Activated naive CD4-positive, alpha-beta T cell treated with anti-CD3 and anti-CD28 coated beads, Interleukin-2, amount 50 U/mL, for 72 hours (primary cell): Measurements from ENCODE around the gene FAM78A. TPM values are rescaled to one million over a fixed set of nuclear protein-coding genes. Genes with fewer than 3 reads are reported as not detected.
"Not testable (repeated sequence)": the region's sequence is repeated elsewhere in the genome, so short reads cannot be mapped to it uniquely, and the experiment has no call there.

Source experiments
- ATAC-seq, 2 donors: fragments of 150-1000 bp; cut with Tn5 transposase; 2 replicates each; pipeline ENCODE4 v1.10.0; 2021; ENCODE audit warnings: mild to moderate bottlenecking in 2 of 2, moderate library complexity in 2 of 2
- DNase-seq, 2 donors: peaks; one replicate each; pipeline ENCODE4 v3.0.0; 2021 to 2022; ENCODE audit warnings: low spot score in 2 of 2
- H3K27ac Mint-ChIP-seq, 2 donors: one replicate each; pipeline ENCODE4 v1.8.0; 2022; ENCODE audit warnings: mild to moderate bottlenecking in 2 of 2, mixed read lengths in 2 of 2
- H3K36me3 Mint-ChIP-seq, 2 donors: one replicate each; pipeline ENCODE4 v1.8.0; 2022; ENCODE audit warnings: mixed read lengths in 2 of 2
- H3K9me3 Mint-ChIP-seq, 2 donors: one replicate each; pipeline ENCODE4 v1.8.0; 2022; ENCODE audit warnings: mixed read lengths in 2 of 2
- total RNA-seq, 2 donors: library from RNA; stranded (reverse); gene quantifications; one replicate each; pipeline ENCODE4 v1.2.3, GENCODE V29; 2022

Gene FAM78A
- total RNA-seq, 2 donors from 2014 or later: 23.0 to 45.7 TPM

DNA sequence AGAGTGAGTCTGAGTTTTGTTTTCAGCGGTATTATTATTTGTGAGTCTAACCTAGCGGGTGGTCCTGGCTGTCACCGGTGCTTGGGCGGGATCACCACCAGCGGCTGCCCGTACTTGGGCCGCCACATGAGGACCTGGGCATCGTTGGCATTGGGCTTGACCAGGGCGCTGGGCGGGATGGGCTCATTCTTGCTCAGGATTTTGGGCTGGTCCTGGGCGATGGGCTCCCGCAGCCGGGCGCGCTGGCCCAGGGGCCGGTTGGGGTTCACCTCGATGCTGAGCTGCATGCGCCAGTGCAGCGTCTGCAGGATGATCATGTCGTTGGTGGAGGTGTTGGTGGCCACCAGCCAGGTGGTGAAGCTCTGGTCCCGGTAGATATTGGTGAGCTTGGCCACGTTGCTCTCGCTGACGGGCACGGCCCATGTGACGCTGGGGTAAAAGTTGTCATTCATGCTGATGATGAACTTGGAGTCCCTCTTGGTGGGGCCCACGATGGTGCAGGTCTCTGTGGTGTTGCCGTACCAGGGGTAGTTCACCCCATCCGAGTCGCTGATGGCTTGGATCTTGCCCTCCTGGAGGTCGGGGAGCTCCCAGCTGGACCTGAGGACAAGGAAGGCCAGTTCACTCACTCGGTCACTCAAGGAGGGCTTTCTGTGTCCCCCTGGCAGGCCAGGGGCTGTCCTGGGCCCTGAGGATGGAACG lies 15.4 kb downstream of the FAM78A start:
- H3K27ac Mint-ChIP-seq: peak overlapping the region; percentile 70 to 85
- DNase-seq (no peak), ATAC-seq (no peak)
- H3K36me3 Mint-ChIP-seq: peaks cover 11 to 16% of the 10 kb centered on the region in 2 donors
- no peaks in the 10 kb centered on the region for H3K9me3 Mint-ChIP-seq

DNA sequence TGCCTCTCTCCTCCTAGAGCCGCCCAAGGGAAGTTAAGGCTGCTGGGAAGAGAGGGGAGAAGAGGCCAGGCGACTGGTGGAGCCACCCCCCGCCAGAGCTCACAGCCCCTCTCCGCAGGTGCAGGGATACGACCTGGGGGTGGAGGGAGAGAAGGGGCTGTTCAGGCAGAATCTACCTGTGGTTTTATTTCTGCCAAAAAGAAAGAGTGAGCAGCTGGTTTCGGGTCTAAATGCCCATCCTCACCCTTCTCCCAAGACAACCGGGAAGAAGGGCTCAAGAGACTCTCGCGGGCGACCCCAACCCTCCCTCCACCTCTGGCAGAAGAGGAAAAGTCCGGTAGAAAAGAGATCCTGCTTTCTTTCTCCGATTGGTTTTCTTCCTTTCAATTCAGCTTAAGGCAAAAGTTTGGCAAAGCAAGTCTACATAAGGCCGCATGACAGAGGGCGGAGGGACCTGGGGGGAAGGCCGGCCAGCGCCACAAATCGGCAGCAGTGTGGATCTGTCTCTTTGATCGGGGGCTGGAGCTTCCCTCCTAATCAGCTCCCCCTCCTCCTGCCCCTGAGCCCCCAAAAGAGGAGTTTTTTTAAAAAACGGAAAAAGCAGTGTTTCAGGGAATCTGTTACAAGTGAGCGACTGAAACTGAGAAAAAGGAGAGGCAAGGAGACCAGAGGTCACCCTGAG lies 16.3 kb downstream of the FAM78A start:
- Mint-ChIP-seq H3K9me3 (no peaks in the 10 kb centered on the region), H3K36me3 (peaks cover 11 to 14% of the 10 kb centered on the region in 2 donors), H3K27ac (peak overlapping the region; percentile 70 to 85)
- ATAC-seq (no peak), DNase-seq (no peak)

DNA sequence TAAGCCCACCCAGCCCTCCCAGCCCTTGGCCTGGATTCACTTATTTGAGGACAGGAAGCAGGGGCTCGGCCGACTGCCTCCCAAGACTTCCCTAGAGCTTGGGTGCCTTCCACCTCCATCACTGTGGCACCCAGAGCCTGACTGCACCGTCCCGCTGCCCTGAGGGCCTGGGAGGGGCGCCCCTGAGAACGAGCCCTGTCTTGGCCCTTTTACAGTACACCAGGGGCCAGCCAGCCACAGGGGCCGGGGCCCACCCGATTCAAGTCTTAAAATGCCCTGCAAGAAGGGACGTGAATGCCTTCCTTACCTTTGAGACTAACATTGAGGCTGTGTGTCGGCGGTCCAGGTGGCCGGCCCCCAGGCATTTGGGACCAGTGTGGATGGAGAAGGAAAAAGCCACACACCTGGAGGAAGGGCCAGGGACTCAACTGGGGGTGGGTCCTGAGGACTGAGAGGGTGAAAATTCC lies 16.8 kb downstream of the FAM78A start:
- no peak for DNase-seq
- peaks cover 11 to 14% of the 10 kb centered on the region in 2 donors for H3K36me3 Mint-ChIP-seq
- no peaks in the 10 kb centered on the region for H3K9me3 Mint-ChIP-seq
- ATAC-seq: no peak
- H3K27ac Mint-ChIP-seq: peak overlapping the region; percentile 70 to 85

DNA sequence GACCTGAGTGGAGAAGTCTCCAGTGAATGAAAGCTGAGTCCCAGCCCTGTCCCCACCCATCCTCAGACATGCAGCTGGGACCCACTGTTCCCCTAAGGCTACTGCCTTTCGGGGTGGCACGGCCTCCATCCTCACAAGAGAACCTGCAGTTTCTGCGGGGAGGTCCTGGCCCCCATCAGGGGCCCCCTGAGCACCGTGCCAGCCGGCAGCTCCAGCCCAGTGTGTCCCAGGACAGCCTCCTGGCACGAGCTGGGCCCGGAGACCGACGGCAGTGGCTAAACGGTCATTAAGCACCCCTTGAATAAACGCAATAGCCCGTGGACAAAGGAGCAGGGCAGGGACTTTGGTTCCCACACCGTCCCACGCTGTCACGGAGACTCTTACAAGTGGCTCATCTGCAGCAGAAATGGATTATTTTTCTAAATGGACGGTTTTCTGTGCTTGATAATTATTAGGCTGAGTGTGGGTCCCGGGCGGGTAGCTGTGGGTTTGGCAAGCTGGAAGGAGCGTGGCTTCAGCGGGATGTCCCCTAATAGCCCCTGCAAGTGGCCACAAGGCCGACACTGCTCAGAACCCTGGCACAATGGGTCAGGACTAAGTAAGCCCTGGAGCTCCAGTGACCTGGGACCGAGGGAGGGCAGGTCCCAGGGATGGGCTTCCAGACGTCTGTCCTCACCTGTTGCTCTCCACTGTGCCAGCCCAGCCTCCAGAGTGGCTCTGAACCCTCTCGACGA lies 17.4 kb downstream of the FAM78A start:
- peaks cover 11 to 14% of the 10 kb centered on the region in 2 donors for H3K36me3 Mint-ChIP-seq
- H3K27ac Mint-ChIP-seq: peak overlapping the region in 1 of 2 donors; percentile 86
- H3K9me3 Mint-ChIP-seq: no peaks in the 10 kb centered on the region
- no peak for ATAC-seq
- DNase-seq: no peak

DNA sequence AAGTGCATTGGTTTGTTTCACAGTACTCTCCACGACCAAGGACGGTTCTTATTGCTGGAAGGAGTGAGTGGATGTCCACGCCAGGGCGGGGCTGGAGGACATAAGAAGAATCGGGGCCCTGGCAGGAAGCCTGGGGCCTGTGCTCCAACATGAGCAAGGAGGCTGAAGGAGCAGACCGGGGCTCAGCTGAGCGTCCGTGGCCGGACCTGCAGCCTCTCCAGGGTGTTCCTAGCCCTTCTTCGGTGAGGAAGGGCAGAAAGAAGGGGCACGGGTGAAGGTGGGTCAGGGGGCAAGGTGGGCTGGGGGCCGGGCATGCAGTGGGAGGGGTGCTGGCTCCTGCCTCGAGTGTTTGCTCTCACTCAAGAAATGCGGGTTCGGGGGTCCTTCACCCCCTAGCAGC lies 18.1 kb downstream of the FAM78A start:
- no peaks in the 10 kb centered on the region for H3K9me3 Mint-ChIP-seq
- no peak for ATAC-seq
- peak overlapping the region; percentile 86 to 93 for H3K27ac Mint-ChIP-seq
- no peak for DNase-seq
- peaks cover 11 to 14% of the 10 kb centered on the region in 2 donors for H3K36me3 Mint-ChIP-seq

DNA sequence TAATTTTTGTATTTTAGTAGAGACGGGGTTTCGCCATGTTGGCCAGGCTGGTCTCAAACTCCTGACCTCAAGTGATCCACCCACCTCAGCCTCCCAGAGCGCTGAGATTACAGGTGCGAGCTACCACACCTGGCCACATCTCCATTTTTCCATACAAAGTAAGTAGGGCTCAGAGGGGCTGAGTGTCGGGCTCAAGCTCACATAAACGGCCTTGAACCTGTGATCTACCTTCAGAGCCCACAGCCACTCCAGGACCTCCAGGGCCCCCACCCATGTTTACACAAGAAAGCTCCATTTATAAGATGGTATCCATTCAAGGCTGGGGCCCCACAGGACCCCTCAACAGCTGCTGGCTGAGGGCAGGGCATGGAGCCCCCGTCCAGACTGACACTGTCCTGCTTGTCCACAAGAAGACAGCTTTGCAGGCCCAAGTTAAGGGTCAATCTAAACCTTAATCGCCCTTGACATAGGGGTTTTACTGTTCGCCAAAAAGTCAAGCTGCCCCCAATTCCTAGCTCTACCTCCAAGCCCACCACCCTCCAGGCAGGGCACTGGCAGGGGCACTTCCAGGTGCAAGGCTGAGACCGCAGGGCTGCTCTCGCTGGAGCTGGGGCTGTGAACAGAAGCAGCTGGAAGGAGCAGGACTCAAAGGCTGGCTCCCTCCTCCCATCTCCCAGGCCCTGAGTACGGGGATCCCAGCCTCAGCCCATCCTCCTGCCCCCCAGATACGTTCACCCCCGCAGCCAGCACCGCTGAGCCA lies 18.9 kb downstream of the FAM78A start:
- Mint-ChIP-seq H3K27ac (peak overlapping the region; percentile 86 to 93), H3K36me3 (peaks cover 6 to 8% of the 10 kb centered on the region in 2 donors), H3K9me3 (no peaks in the 10 kb centered on the region)
- DNase-seq: no peak
- no peak for ATAC-seq

DNA sequence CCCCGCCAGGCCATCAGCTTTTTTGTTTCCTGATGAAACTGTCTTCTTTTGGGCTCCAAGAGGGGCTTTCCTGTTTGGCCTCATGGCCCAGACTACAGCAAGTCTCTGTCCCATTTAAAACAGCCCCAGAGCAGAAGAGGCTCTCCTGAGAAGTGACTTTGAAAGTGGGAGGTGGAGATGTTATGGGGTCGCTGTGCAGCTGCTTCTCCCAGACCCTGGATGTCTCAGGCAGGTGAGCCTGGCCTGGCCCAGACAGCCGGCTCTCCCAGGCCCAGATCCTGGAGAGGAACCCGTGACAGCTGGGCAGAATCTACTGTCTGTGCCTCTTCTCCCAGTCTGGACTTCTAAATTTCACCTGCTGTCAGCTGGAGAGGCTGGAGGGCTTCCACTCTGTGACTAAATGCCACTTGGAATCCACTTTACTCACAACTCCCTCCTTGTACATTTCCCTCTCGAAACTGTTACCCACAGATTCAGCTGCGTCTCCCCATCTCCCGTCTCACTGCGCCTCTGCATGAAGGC lies 20.6 kb downstream of the FAM78A start:
- H3K27ac Mint-ChIP-seq: peak overlapping the region; percentile 86 to 97
- H3K36me3 Mint-ChIP-seq: peaks cover under 1 to 2% of the 10 kb centered on the region in 2 donors
- ATAC-seq (peak; percentile 1 to 2), DNase-seq (no peak)
- no peaks in the 10 kb centered on the region for H3K9me3 Mint-ChIP-seq

DNA sequence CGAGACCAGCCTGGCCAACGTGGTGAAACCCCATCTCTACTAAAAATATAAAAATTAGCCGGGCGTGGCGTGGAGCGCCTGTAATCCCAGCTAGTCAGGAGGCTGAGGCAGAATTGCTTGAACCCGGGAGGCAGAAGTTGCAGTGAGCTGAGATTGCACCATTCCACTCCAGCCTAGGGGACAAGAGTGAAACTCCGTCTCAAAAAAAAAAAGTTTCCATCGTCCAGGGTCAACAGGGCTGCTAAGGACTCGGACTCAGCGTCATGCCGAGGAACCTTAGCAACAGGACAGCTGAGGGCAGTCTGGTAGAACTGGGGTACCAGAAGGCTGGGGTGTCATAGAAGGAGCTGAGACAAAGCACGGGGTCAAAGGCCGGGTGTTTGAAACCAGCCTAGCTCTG lies 21.7 kb downstream of the FAM78A start:
- H3K36me3 Mint-ChIP-seq: no peaks in the 10 kb centered on the region
- H3K27ac Mint-ChIP-seq: no peak overlapping the region
- DNase-seq: no peak
- H3K9me3 Mint-ChIP-seq: no peaks in the 10 kb centered on the region
- no peak for ATAC-seq

DNA sequence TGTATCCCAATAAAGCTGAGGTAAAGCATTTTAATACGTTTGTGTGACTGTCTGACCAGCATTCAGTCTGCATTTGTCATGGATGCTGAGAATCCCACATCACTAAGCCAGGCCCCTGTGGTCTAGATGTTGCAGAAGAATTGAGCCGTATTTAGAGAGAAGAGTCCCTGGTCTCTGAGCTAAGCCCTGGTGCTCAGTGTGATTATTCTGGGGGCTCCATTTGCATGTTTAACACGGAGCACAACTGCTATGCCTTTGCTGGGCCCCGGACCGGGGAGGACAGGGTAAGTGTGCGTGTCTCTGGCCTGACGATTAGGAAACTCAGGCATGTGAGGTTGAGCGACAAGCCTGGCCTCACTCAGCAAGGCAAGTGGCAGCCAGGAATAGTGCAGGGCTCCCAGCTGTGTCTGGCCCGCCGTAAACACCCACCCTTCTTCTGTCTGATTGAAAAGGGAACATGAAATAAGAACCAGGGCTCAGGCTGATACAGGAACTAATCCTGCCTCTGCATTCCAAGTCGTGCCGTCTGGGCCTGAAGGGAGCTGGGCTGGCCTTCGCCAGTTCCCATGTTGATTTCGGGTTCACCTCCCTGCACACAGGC lies 22.3 kb downstream of the FAM78A start:
- Mint-ChIP-seq H3K9me3 (no peaks in the 10 kb centered on the region), H3K36me3 (no peaks in the 10 kb centered on the region), H3K27ac (no peak overlapping the region)
- DNase-seq (no peak), ATAC-seq (no peak)

DNA sequence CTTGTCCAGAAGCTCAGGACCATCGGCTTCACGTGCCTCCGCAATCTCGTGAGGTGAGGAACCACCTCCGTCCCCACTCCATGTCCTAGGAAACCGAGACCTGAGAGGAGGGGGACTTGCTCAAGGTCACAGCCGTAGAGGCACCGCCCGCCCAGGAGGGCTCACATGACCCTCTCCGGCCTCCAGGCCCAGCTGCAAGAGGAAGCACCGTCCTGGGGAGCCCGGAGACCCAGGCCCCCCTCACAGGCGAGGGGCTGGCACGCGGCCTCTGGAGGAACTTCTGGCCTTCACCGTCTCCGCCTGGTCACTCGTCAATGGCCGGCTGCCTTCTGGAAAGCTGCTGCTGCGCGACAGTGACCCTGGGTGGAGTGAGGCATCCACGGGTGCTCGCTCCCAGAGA lies 24.2 kb downstream of the FAM78A start:
- no peak for ATAC-seq
- H3K36me3 Mint-ChIP-seq: no peaks in the 10 kb centered on the region
- peak overlapping the region in 1 of 2 donors; percentile 89 for H3K27ac Mint-ChIP-seq
- H3K9me3 Mint-ChIP-seq: no peaks in the 10 kb centered on the region
- no peak for DNase-seq

DNA sequence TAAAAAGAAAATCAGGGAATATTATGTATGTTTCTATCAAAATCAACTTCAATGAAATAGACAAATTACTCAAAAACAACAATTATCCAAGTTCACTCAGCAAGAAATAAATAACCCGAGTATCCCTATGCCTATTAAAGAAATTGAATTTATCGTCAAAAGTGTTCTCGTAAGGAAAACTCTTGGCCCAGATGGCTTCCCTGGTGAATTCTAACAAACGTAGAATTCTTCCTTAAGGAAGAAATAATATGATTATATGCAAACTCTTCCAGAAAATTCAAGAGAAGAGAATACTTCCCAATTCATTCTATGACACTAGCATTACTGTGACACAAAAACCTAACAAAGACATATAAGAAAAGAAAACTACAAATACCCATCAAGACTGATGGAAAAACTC lies 29.7 kb downstream of the FAM78A start:
- ATAC-seq (no peak), DNase-seq (no peak)
- Mint-ChIP-seq H3K27ac (no peak overlapping the region), H3K9me3 (peaks cover 3 to 5% of the 10 kb centered on the region in 2 donors), H3K36me3 (no peaks in the 10 kb centered on the region)

DNA sequence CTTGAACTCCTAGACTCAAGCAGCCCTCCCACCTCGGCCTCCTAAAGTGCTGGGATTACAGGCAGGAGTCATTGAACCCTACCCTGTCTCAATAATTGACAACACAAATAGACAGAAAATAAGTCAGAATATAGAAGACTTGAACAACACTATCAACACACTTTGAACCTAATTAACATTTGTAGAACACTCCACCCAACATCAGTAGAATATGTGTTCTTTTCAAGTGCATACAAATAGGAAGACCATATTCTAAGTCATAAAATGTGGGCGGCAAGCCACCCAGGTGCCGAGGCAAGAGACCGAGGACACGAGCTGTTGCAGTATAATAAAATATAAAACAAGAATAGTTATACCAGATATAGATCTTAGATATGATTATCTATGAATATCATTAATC lies 32.0 kb downstream of the FAM78A start:
- H3K9me3 Mint-ChIP-seq, ATAC-seq, H3K36me3 Mint-ChIP-seq, DNase-seq, H3K27ac Mint-ChIP-seq: not testable (repeated sequence)

DNA sequence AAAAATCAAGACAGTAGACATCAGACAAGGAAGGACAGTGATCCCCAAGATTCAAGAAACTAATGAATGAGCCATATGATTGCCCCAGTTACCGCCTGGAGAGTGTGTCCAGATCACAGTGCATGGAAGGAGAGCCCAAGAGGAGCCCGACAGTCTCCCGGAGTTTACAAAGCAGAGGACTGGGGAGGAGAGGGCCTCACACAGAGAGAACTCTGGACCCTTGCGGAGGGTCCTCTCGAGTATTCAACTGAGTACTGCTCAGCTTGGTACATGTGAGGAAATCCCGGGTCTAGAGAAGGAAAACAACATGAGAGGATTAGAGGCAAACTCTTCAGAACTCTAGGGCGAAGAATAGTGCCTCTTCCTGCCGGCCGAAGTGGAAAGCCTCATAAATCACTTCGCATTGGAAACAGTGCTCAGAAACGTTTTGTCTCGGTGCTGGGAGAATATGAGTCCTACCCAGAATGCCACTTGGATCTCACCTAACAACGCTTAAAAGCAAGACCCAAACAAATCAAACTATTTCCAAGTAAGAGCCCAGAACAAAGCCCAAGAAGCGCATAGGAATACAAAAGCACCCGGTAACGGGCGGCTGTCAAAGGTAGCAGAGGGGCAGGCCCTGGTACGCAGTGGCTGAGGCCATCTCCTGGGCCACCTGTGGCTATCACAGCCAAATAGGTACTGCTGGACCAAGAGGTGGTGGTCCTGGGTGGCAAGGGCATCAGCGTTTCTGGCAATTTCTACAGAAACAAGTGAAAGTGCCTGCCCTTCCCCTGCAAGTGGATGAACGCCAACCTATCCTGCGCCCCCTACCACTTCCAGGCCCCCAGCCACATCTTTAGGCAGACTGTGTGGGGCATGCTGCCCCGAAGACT lies 36.0 kb downstream of the FAM78A start:
- peak overlapping the region in 1 of 2 donors; percentile 70 for H3K27ac Mint-ChIP-seq
- DNase-seq (no peak), ATAC-seq (no peak)
- peaks cover 3 to 5% of the 10 kb centered on the region in 2 donors for H3K9me3 Mint-ChIP-seq
- no peaks in the 10 kb centered on the region for H3K36me3 Mint-ChIP-seq

DNA sequence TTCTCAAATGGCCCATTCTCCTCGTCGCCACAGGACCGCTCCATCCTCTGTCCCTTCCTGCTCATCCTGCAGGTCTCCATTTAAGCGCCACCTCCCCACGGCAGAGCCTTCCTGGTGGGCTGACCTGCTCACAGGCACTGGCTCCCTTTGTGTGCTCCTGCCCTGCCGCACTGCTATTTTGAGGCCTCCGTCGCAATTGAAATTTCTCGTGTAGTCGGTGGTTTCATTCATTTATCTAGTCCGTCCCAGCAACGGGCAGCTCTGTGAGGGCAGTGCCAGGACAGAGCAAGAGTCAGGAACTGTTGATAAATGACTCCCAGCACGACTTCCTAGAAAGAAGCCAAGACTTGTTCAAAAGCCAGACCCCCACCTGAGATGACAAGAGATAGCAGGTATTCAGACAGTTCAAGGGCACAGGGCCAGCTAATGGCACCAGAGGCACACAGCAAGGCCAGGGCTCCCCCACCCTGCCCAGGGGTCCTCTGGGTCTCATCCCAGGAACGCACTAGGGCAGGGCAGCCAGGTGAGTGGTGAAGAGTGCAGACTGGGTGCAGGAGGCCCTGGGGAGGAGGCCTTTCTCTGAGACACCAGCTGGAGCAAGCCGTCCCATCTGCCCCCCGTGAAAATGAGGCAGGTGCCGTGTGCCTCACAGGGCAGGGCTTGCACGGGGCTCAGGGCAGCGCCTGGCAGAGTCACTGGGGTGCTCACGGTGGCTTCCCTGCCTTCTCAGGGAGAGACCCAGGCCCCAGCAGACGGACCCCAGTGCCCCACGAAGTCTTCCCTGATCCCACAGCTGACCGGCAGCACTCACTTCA lies 36.9 kb downstream of the FAM78A start:
- H3K27ac Mint-ChIP-seq: peak overlapping the region; percentile 46 to 70
- peaks cover 3 to 5% of the 10 kb centered on the region in 2 donors for H3K9me3 Mint-ChIP-seq
- no peak for ATAC-seq

More for the DNA sequence above, 36.9 kb downstream of the FAM78A start:
- DNase-seq: no peak
- H3K36me3 Mint-ChIP-seq: peaks cover under 1 to 2% of the 10 kb centered on the region in 2 donors
